ENCODE results near the gene ATG12. TPM values are rescaled to one million over a fixed set of nuclear protein-coding genes. Genes with fewer than 3 reads are reported as not detected.

Gene ATG12
- total RNA-seq, 2 donors from 2014 or later = 49.4 to 52.7 TPM

GRCh38 chr5:115854139-115854538 is 12.8 kb upstream of the ATG12 start:
- peaks cover 20% of the 10 kb centered on the region for H3K4me1 Mint-ChIP-seq
- H3K27ac Mint-ChIP-seq = no peak overlapping the region
- no peaks in the 10 kb centered on the region for H3K9me3 Mint-ChIP-seq
- no peaks in the 10 kb centered on the region for H3K27me3 Mint-ChIP-seq
- H3K36me3 Mint-ChIP-seq (ENCODE audit: low read depth) = peaks cover 18% of the 10 kb centered on the region
- no peak overlapping the region for H3K4me3 Mint-ChIP-seq
- no peak for ATAC-seq (replicated peaks)

GRCh38 chr5:115850744-115851416 is 9.5 kb upstream of the ATG12 start:
- Mint-ChIP-seq H3K9me3 (no peaks in the 10 kb centered on the region), H3K4me3 (no peak overlapping the region), H3K36me3 (ENCODE audit: low read depth) (peaks cover 18% of the 10 kb centered on the region), H3K27me3 (no peaks in the 10 kb centered on the region), H3K4me1 (peaks cover 11% of the 10 kb centered on the region), H3K27ac (no peak overlapping the region)
- no peak for ATAC-seq (replicated peaks)

GRCh38 chr5:115849258-115849798 is 8.0 kb upstream of the ATG12 start:
- peaks cover 17% of the 10 kb centered on the region for H3K36me3 Mint-ChIP-seq (ENCODE audit: low read depth)
- H3K4me1 Mint-ChIP-seq = peaks cover 9% of the 10 kb centered on the region
- no peaks in the 10 kb centered on the region for H3K27me3 Mint-ChIP-seq
- H3K4me3 Mint-ChIP-seq = no peak overlapping the region
- ATAC-seq (replicated peaks) = no peak
- no peaks in the 10 kb centered on the region for H3K9me3 Mint-ChIP-seq
- no peak overlapping the region for H3K27ac Mint-ChIP-seq

GRCh38 chr5:115847290-115847689 is 5.9 kb upstream of the ATG12 start:
- Mint-ChIP-seq H3K27ac (no peak overlapping the region), H3K4me3 (no peak overlapping the region), H3K9me3 (no peaks in the 10 kb centered on the region), H3K27me3 (no peaks in the 10 kb centered on the region), H3K4me1 (peaks cover 18% of the 10 kb centered on the region), H3K36me3 (ENCODE audit: low read depth) (peaks cover 17% of the 10 kb centered on the region)
- no peak for ATAC-seq (replicated peaks)

GRCh38 chr5:115844321-115844817 is 3.0 kb upstream of the ATG12 start:
- Mint-ChIP-seq H3K9me3 (no peaks in the 10 kb centered on the region), H3K4me3 (peak overlapping the region; percentile 98), H3K27me3 (no peaks in the 10 kb centered on the region), H3K4me1 (peaks cover 23% of the 10 kb centered on the region), H3K27ac (no peak overlapping the region), H3K36me3 (ENCODE audit: low read depth) (peaks cover 34% of the 10 kb centered on the region)
- no peak for ATAC-seq (replicated peaks)

GRCh38 chr5:115843444-115844130 is 2.2 kb upstream of the ATG12 start:
- ATAC-seq (replicated peaks) = no peak
- peak overlapping the region; percentile 98 for H3K4me3 Mint-ChIP-seq

GRCh38 chr5:115842952-115843351 is 1.6 kb upstream of the ATG12 start:
- H3K36me3 Mint-ChIP-seq (ENCODE audit: low read depth) = peaks cover 48% of the 10 kb centered on the region
- H3K4me1 Mint-ChIP-seq = peaks cover 24% of the 10 kb centered on the region
- H3K4me3 Mint-ChIP-seq = peak overlapping the region; percentile 98
- peak overlapping the region; percentile 92 for H3K27ac Mint-ChIP-seq
- no peaks in the 10 kb centered on the region for H3K27me3 Mint-ChIP-seq
- no peak for ATAC-seq (replicated peaks)
- no peaks in the 10 kb centered on the region for H3K9me3 Mint-ChIP-seq

More at GRCh38 chr5:115843444-115844130, 2.2 kb upstream of the ATG12 start:
- peaks cover 42% of the 10 kb centered on the region for H3K36me3 Mint-ChIP-seq (ENCODE audit: low read depth)
- H3K27me3 Mint-ChIP-seq = no peaks in the 10 kb centered on the region
- no peaks in the 10 kb centered on the region for H3K9me3 Mint-ChIP-seq
- H3K4me1 Mint-ChIP-seq = peaks cover 24% of the 10 kb centered on the region
- H3K27ac Mint-ChIP-seq = peak overlapping the region; percentile 92

GRCh38 chr5:115842089-115842935 is 947 bp upstream of the ATG12 start:
- Mint-ChIP-seq H3K27me3 (no peaks in the 10 kb centered on the region), H3K36me3 (ENCODE audit: low read depth) (peaks cover 55% of the 10 kb centered on the region), H3K9me3 (no peaks in the 10 kb centered on the region), H3K27ac (peak overlapping the region; percentile 98), H3K4me3 (peak overlapping the region; percentile 98), H3K4me1 (peaks cover 24% of the 10 kb centered on the region)
- peak; percentile 18 for ATAC-seq (replicated peaks)

- Mint-ChIP-seq H3K27me3 (no peaks in the 10 kb centered on the region), H3K4me3 (peak overlapping the region; percentile 98), H3K27ac (peak overlapping the region; percentile 98), H3K4me1 (peaks cover 24% of the 10 kb centered on the region), H3K9me3 (no peaks in the 10 kb centered on the region), H3K36me3 (ENCODE audit: low read depth) (peaks cover 69% of the 10 kb centered on the region)
- ATAC-seq (replicated peaks) = no peak
Observed at GRCh38 chr5:115840873-115841272, 492 bp downstream of the ATG12 start.

GRCh38 chr5:115838885-115839518 is 2.4 kb downstream of the ATG12 start:
- peak overlapping the region; percentile 98 for H3K4me3 Mint-ChIP-seq
- no peaks in the 10 kb centered on the region for H3K9me3 Mint-ChIP-seq
- peak overlapping the region; percentile 98 for H3K27ac Mint-ChIP-seq
- peaks cover 82% of the 10 kb centered on the region for H3K36me3 Mint-ChIP-seq (ENCODE audit: low read depth)
- no peaks in the 10 kb centered on the region for H3K27me3 Mint-ChIP-seq
- ATAC-seq (replicated peaks) = peak; percentile 15
- H3K4me1 Mint-ChIP-seq = peaks cover 22% of the 10 kb centered on the region

GRCh38 chr5:115835481-115835880 is 5.9 kb downstream of the ATG12 start:
- Mint-ChIP-seq H3K4me1 (peaks cover 17% of the 10 kb centered on the region), H3K4me3 (no peak overlapping the region), H3K36me3 (ENCODE audit: low read depth) (peaks cover 100% of the 10 kb centered on the region), H3K9me3 (no peaks in the 10 kb centered on the region), H3K27me3 (no peaks in the 10 kb centered on the region), H3K27ac (no peak overlapping the region)
- no peak for ATAC-seq (replicated peaks)

- Mint-ChIP-seq H3K4me1 (peaks cover 5% of the 10 kb centered on the region), H3K4me3 (no peak overlapping the region), H3K27me3 (no peaks in the 10 kb centered on the region), H3K9me3 (no peaks in the 10 kb centered on the region), H3K27ac (no peak overlapping the region), H3K36me3 (ENCODE audit: low read depth) (peaks cover 87% of the 10 kb centered on the region)
- no peak for ATAC-seq (replicated peaks)
Observed at GRCh38 chr5:115831163-115831768, 10.1 kb downstream of the ATG12 start.

- Mint-ChIP-seq H3K4me3 (no peak overlapping the region), H3K36me3 (ENCODE audit: low read depth) (peaks cover 74% of the 10 kb centered on the region), H3K4me1 (no peaks in the 10 kb centered on the region), H3K27me3 (no peaks in the 10 kb centered on the region), H3K27ac (no peak overlapping the region), H3K9me3 (peaks cover 1% of the 10 kb centered on the region)
- ATAC-seq (replicated peaks) = no peak
Observed at GRCh38 chr5:115829913-115830312, 11.5 kb downstream of the ATG12 start.

Data from activated T-helper 17 cell treated with anti-CD3 and anti-CD28 coated beads, Interleukin-2, amount 50 U/mL, for 72 hours (primary cell).